ENCODE data around the gene CUTA. TPM values are rescaled to one million over a fixed set of nuclear protein-coding genes. Genes with fewer than 3 reads are reported as not detected.

CUTA gene
- total and polyA plus RNA-seq, 8 donors: 12.8 to 233 (median 133) TPM

- H3K27ac ChIP-seq: peak overlapping the region in 3 of 5 donors; percentile 69 to 95 (median 94)
- H3K9me3 ChIP-seq: no peaks in the 10 kb centered on the region
- H3K4me3 ChIP-seq: no peak overlapping the region
- intact Hi-C loops (cut with DNase I; ENCODE audit: low total_unique reads): no loop called here
- peaks cover 36 to 89% (median 64%) of the 10 kb centered on the region in 4 donors for H3K4me1 ChIP-seq
- peaks cover 0 to 8% (median 0%) of the 10 kb centered on the region in 4 donors for H3K36me3 ChIP-seq
- TF ChIP-seq POLR2AphosphoS5 (IDR thresholded peaks at IDR 0.05) (peak in 1 of 3 donors; percentile 25), CTCF (IDR thresholded peaks at IDR 0.05) (no peak), POLR2A (IDR thresholded peaks at IDR 0.05) (no peak)
- WGBS, 5 donors: 33 to 44% (median 39%) methylated on average over 2 of the region's 2 CpGs
- DNase-seq: no peak
- no peaks in the 10 kb centered on the region for H3K27me3 ChIP-seq
These were observed 11.8 kb upstream of the CUTA start for GRCh38 chr6:33429750-33430052.

GRCh38 chr6:33428966-33429749 lies 11.3 kb upstream of the CUTA start:
- intact Hi-C loops (cut with DNase I; ENCODE audit: low total_unique reads): no loop called here
- Histone ChIP-seq H3K27ac (peak overlapping the region; percentile 51 to 95 (median 69)), H3K27me3 (no peaks in the 10 kb centered on the region), H3K9me3 (no peaks in the 10 kb centered on the region), H3K36me3 (peaks cover 0 to 6% (median 0%) of the 10 kb centered on the region in 4 donors), H3K4me3 (no peak overlapping the region), H3K4me1 (peaks cover 38 to 91% (median 70%) of the 10 kb centered on the region in 4 donors)
- DNase-seq: peak in 1 of 2 donors; percentile 39
- 51 to 61% (median 56%) methylated on average over 5 of the region's 5 CpGs for WGBS, 5 donors
- TF ChIP-seq EP300 (IDR thresholded peaks at IDR 0.05): no peak
- no peak for TF ChIP-seq CTCF (IDR thresholded peaks at IDR 0.05)
- TF ChIP-seq POLR2AphosphoS5 (IDR thresholded peaks at IDR 0.05): no peak
- TF ChIP-seq POLR2A (IDR thresholded peaks at IDR 0.05): no peak

GRCh38 chr6:33428224-33428965 lies 10.5 kb upstream of the CUTA start:
- peaks cover 38 to 87% (median 69%) of the 10 kb centered on the region in 4 donors for H3K4me1 ChIP-seq
- intact Hi-C loops (cut with DNase I; ENCODE audit: low total_unique reads): no loop called here
- H3K4me3 ChIP-seq: peak overlapping the region; percentile 55 to 63 (median 60)
- WGBS, 5 donors: 5 to 8% (median 7%) methylated on average over 8 to 33 of the region's 33 CpGs
- H3K27me3 ChIP-seq: no peaks in the 10 kb centered on the region
- TF ChIP-seq EP300 (IDR thresholded peaks at IDR 0.05) (no peak), CTCF (IDR thresholded peaks at IDR 0.05) (peak in 4 of 7 experiments; percentile 11 to 46 (median 24)), POLR2AphosphoS5 (IDR thresholded peaks at IDR 0.05) (no peak)
- no peaks in the 10 kb centered on the region for H3K9me3 ChIP-seq
- H3K36me3 ChIP-seq: peaks cover 0 to 6% (median 0%) of the 10 kb centered on the region in 4 donors
- peak overlapping the region; percentile 51 to 95 (median 69) for H3K27ac ChIP-seq
- peak in 1 of 2 donors; percentile 70 for DNase-seq

GRCh38 chr6:33427585-33428223 lies 9.8 kb upstream of the CUTA start:
- Histone ChIP-seq H3K9me3 (no peaks in the 10 kb centered on the region), H3K4me1 (peaks cover 38 to 80% (median 66%) of the 10 kb centered on the region in 4 donors), H3K27me3 (no peaks in the 10 kb centered on the region), H3K27ac (peak overlapping the region; percentile 70 to 95 (median 93)), H3K4me3 (peak overlapping the region; percentile 55 to 63 (median 60)), H3K36me3 (peaks cover 0 to 3% (median 0%) of the 10 kb centered on the region in 4 donors)
- peak; percentile 67 to 86 for DNase-seq
- 0 to 1% (median 0%) methylated on average over 1 to 78 of the region's 79 CpGs for WGBS, 5 donors
- intact Hi-C loops (cut with DNase I; ENCODE audit: low total_unique reads): no loop called here
- TF ChIP-seq POLR2A (IDR thresholded peaks at IDR 0.05) (no peak), POLR2AphosphoS5 (IDR thresholded peaks at IDR 0.05) (no peak), CTCF (IDR thresholded peaks at IDR 0.05) (no peak), EP300 (IDR thresholded peaks at IDR 0.05) (no peak)
